Pericardium fibroblast (primary cell): ENCODE data around the gene MRPL3. TPM values are rescaled to one million over a fixed set of nuclear protein-coding genes. Genes with fewer than 3 reads are reported as not detected.

Experiments used
- total RNA-seq: library from RNA; depleted of rRNA; stranded (reverse); fragments of >200 nt; gene quantifications from 2 replicates; pipeline ENCODE4 v1.2.3, GENCODE V29; 2015

Gene MRPL3
- total RNA-seq, result 81.9 and 82.0 TPM in 2 replicates

DNA sequence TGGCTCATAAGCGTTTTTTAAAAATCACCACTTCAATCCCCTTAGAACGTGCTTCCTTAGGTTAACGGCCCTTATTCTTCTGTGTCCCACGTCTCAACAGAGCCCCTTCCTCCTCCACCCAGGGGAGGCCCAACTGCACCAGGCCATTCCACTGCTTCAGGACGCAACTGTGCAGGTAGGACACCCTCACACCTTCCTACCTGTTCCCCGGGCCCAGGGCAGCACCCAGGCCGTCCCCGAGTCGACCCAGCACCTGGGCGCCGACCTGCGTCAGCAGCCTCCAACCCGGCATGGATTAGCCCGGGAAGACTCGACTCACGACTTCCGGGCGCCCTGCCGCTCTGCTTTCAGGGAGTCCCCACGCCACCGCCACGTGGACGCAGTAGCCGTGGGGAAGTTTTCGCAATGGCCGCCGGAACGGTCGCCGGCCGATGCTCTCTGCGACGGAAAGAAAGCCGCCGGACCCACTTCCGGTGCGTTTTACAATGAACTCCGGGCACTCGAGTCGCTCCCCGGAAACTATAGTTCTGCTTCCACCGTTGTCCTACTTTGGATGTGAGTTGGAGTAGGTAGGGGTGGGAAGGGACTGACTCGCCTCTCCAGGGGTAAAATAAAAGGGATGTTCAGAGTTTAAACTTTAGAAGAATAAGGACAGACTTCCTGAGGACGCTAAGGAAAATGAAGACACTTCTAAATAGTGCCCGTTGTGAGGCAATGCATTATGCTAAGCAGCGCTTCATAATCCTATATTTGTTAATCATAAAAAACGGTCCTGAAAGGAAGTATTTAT lies at the start of gene MRPL3:
Gene MRPL3 (minus strand): TSS at position 442 of the 790 bp plus-strand sequence. CDS start 150 bp downstream, at position 292.

Other genes with a start within 250 kb of the MRPL3 start
- gene NUDT16, start 121.2 kb downstream of the MRPL3 start, total RNA-seq, result 20.1 and 20.5 TPM in 2 replicates